HepG2 (cell line): ENCODE results near the gene MAPK8. TPM values are rescaled to one million over a fixed set of nuclear protein-coding genes. Genes with fewer than 3 reads are reported as not detected.

Source experiments
- ATAC-seq: fragments of 200-7000 bp; cut with Tn5 transposase; 3 replicates; pipeline ENCODE4 v1.9.1; 2020; ENCODE audit warnings: mild to moderate bottlenecking, moderate library complexity
- BruUV-seq: library from RNA; stranded (reverse); fragments of 400-500 nt; replicated peaks from 2 replicates; lab custom pipeline; 2021; lab: Mats Ljungman, UMichigan
- CTCF ChIA-PET: fragments of 300-600 bp; formaldehyde crosslinking; extraction: SDS; loops from one replicate; lab custom pipeline; 2021; ENCODE audit warnings: low total read pairs, inconsistent platforms, low intra/inter-chr PET ratio; lab: Yijun Ruan, JAX
- POLR2A ChIA-PET: fragments of 350-600 bp; sonication (Branson Sonifier 250); formaldehyde crosslinking; loops from one replicate; lab custom pipeline; 2020; ENCODE audit warnings: antibody characterized with exemption, inconsistent platforms; lab: Yijun Ruan, JAX
- DNase-seq: peaks from one replicate; pipeline ENCODE4 v3.0.0-alpha.2; 2015; ENCODE audit warnings: low spot score
- FAIRE-seq: peaks from 3 replicates; lab custom pipeline; 2011; peaks lifted over from hg19 to GRCh38; lab: Jason Lieb, UNC
- H2AFZ ChIP-seq: one replicate; pipeline ENCODE4 v1.6.1; 2011; ENCODE audit warnings: low read length, inconsistent platforms
- H3K27ac ChIP-seq: fragments of 300-600 bp; 3 replicates; pipeline ENCODE4 v1.8.0; 2011; ENCODE audit warnings: mixed run types, mild to moderate bottlenecking, mixed read lengths, low read length, inconsistent platforms; ENCODE audit not compliant: insufficient read depth; ENCODE audit errors: extremely low read length
- H3K27me3 ChIP-seq, 2 experiments: fragments of 200-600 bp in 1 of 2; 2 replicates in 1 of 2; 3 replicates in 1 of 2; pipeline versions ENCODE4 v1.6.0 to v1.8.0; 2011; ENCODE audit warnings: low read length in 2 of 2, mild to moderate bottlenecking in 2 of 2, moderate library complexity in 2 of 2, inconsistent platforms in 1 of 2; ENCODE audit not compliant: insufficient read depth in 2 of 2, control insufficient read depth in 1 of 2
- H3K36me3 ChIP-seq, 2 experiments: fragments of 200-600 bp in 1 of 2; replicated peaks in 1 of 2; 2 replicates in 1 of 2; 3 replicates in 1 of 2; pipeline versions ENCODE4 v1.5.1 to v1.8.0; 2011; ENCODE audit warnings: low read length in 2 of 2, inconsistent platforms in 1 of 2; ENCODE audit not compliant: insufficient read depth in 2 of 2, control insufficient read depth in 1 of 2
- H3K4me1 ChIP-seq: 2 replicates; pipeline ENCODE4 v1.5.1; 2012; ENCODE audit warnings: low read length, inconsistent platforms; ENCODE audit not compliant: insufficient read depth
- H3K4me2 ChIP-seq: 2 replicates; pipeline ENCODE4 v1.6.0; 2011; ENCODE audit warnings: low read depth, low read length, inconsistent platforms
- H3K4me3 ChIP-seq, 3 experiments: fragments of 200-600 bp in 1 of 3; sonication (generic), shearing (Covaris generic) in 1 of 3; replicated peaks in 1 of 3; 2 replicates each; pipeline ENCODE4 v1.5.1; 2011 to 2016; ENCODE audit warnings: low read length in 3 of 3, inconsistent platforms in 2 of 3, low read depth in 2 of 3, mild to moderate bottlenecking in 2 of 3, control low read depth in 1 of 3, mixed read lengths in 1 of 3; ENCODE audit not compliant: insufficient read depth in 1 of 3
- H3K79me2 ChIP-seq: one replicate; pipeline ENCODE4 v1.6.1; 2011; ENCODE audit warnings: low read length, inconsistent platforms; ENCODE audit not compliant: insufficient read depth
- H3K9ac ChIP-seq: 2 replicates; pipeline ENCODE4 v1.6.0; 2011; ENCODE audit warnings: mild to moderate bottlenecking, low read depth, low read length, inconsistent platforms; ENCODE audit not compliant: insufficient read depth
- H3K9me3 ChIP-seq: 2 replicates; pipeline ENCODE4 v1.5.1; 2012; ENCODE audit warnings: mild to moderate bottlenecking, low read length
- H4K20me1 ChIP-seq: 2 replicates; pipeline ENCODE4 v1.6.0; 2011; ENCODE audit warnings: inconsistent platforms, mild to moderate bottlenecking, low read length, moderate library complexity; ENCODE audit not compliant: insufficient read depth
- BRD4 ChIP-seq: sonication (generic); formaldehyde crosslinking; IDR thresholded peaks from 2 replicates; pipeline ENCODE4 v1.4.0; 2020; ENCODE audit warnings: missing genetic modification reagents
- GABPB1 ChIP-seq: IDR thresholded peaks from 2 replicates; pipeline ENCODE4 v1.6.1; 2016; ENCODE audit warnings: mild to moderate bottlenecking, missing genetic modification reagents, moderate library complexity, missing compliant biosample characterization
- POGK ChIP-seq: sonication (generic); formaldehyde crosslinking; conservative IDR thresholded peaks from 2 replicates; pipeline ENCODE4 v1.8.0; 2022; ENCODE audit warnings: mild to moderate bottlenecking, moderate library complexity, missing genetic modification reagents
- TSC22D2 ChIP-seq: sonication (generic); formaldehyde crosslinking; IDR thresholded peaks from 2 replicates; pipeline ENCODE4 v1.5.1; 2020; ENCODE audit warnings: missing genetic modification reagents, mild to moderate bottlenecking, borderline replicate concordance
- ZNF382 ChIP-seq: sonication (generic); formaldehyde crosslinking; IDR thresholded peaks from 2 replicates; pipeline ENCODE4 v1.5.0; 2020; ENCODE audit warnings: missing genetic modification reagents, mild to moderate bottlenecking, borderline replicate concordance
- ZSCAN21 ChIP-seq: sonication (generic); formaldehyde crosslinking; IDR thresholded peaks from 2 replicates; pipeline ENCODE4 v1.8.0; 2022; ENCODE audit warnings: mild to moderate bottlenecking, missing genetic modification reagents, moderate library complexity, borderline replicate concordance
- WGBS: methylation state at CpG from one replicate; pipeline ENCODE4 v1.1.6; 2017; ENCODE audit warnings: low lambda C conversion rate; 5-methylcytosine and 5-hydroxymethylcytosine counted together
- in situ Hi-C: cut with HindIII; loops from 2 replicates; pipeline ENCODE4 v1.10.0; 2017; ENCODE audit warnings: low pct_unique_long_range_greater_than_20kb; ENCODE audit not compliant: extremely low pct_ligation_motif_present
- intact Hi-C: fragments of 100-400 bp; cut with micrococcal nuclease; formaldehyde crosslinking; loops from one replicate; pipeline ENCODE4 v1.10.0; 2022; ENCODE audit not compliant: unreplicated experiment
- polyA plus RNA-seq, 8 experiments: library from polyadenylated mRNA; depleted of rRNA in 3 of 8; stranded (reverse) in 7 of 8; unstranded in 1 of 8; fragments of >200 nt; fragmentation: Illumina TruSeq in 4 of 8; extraction: Trizol in 4 of 8; gene quantifications; 2 replicates each; pipeline versions ENCODE4 v1.2.1 to v1.2.3, GENCODE V29; 2011 to 2016; ENCODE audit warnings: low read depth in 4 of 8, missing spikeins in 1 of 8, mixed read lengths in 1 of 8; ENCODE audit not compliant: insufficient read depth in 1 of 8
- total RNA-seq, 5 experiments: library from RNA; depleted of rRNA; stranded (reverse); fragments of >200 nt; fragmentation: Illumina TruSeq; extraction: Trizol; gene quantifications; 2 replicates each; pipeline ENCODE4 v1.2.3, GENCODE V29; 2016; ENCODE audit warnings: low read depth in 1 of 5
- TF ChIP-seq, protein P1 (sequence below): sonication (generic); formaldehyde crosslinking; IDR thresholded peaks from 2 replicates; pipeline ENCODE4 v1.5.0; 2020; ENCODE audit warnings: missing genetic modification reagents
- TF ChIP-seq, protein P2 (sequence below): sonication (generic); formaldehyde crosslinking; IDR thresholded peaks from 2 replicates; pipeline ENCODE4 v1.8.1; 2023; ENCODE audit warnings: mild to moderate bottlenecking, inconsistent platforms, moderate library complexity, missing genetic modification reagents, borderline replicate concordance

Gene MAPK8
- total and polyA plus RNA-seq, 2 of the 13 experiments (the other 11 are each of a cell fraction or from before 2014, with no cell fraction given) = 41.6 to 47.3 TPM

DNA sequence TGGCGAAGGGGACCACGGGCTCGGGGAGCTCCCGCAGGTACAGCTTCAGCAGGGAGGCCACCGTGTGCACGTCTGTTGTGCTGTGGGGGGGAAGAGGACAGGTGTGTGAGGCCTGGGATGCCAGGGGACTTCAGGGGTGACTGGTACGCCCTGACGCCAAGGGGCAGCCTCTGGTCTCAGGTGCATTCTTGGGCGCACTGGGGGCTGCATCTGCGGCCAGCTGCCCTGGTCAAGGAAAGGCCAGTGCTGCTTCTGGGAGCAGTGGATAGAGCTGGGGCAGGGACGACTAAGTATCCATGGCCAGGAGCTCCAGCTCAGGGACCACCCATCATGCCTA, 148.5 kb downstream of the MAPK8 start:
- Histone ChIP-seq H3K4me2 (no peak overlapping the region), H3K4me1 (peaks cover 38% of the 10 kb centered on the region), H3K9ac (no peak overlapping the region), H3K79me2 (no peaks in the 10 kb centered on the region), H2AFZ (no peak overlapping the region), H3K9me3 (no peaks in the 10 kb centered on the region), H3K4me3 (no peak overlapping the region), H3K36me3 (no peaks in the 10 kb centered on the region), H3K27ac (no peak overlapping the region), H3K27me3 (peaks cover 3 to 13% of the 10 kb centered on the region in 2 experiments; a peak in 3 of 5 replicates), H4K20me1 (no peaks in the 10 kb centered on the region)
- TF ChIP-seq, protein P1, sequence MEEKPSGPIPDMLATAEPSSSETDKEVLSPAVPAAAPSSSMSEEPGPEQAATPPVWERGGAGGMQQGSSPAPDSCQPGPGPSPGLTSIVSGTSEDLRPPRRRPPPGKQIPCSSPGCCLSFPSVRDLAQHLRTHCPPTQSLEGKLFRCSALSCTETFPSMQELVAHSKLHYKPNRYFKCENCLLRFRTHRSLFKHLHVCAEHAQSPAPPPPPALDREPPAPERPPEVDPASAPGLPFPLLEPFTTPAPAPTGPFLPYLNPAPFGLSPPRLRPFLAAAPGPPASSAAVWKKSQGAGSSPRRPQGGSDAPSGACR (CRISPR knock-in tag) = no peak
- TF ChIP-seq GABPB1 (CRISPR knock-in tag) = no peak
- TF ChIP-seq ZSCAN21 (CRISPR knock-in tag) = no peak
- TF ChIP-seq, protein P2, sequence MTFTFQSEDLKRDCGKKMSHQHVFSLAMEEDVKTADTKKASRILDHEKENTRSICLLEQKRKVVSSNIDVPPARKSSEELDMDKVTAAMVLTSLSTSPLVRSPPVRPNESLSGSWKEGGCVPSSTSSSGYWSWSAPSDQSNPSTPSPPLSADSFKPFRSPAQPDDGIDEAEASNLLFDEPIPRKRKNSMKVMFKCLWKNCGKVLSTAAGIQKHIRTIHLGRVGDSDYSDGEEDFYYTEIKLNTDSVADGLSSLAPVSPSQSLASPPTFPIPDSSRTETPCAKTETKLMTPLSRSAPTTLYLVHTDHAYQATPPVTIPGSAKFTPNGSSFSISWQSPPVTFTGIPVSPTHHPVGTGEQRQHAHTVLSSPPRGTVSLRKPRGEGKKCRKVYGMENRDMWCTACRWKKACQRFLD (CRISPR knock-in tag) = no peak
- TF ChIP-seq BRD4 (CRISPR knock-in tag) = no peak
- no peak for TF ChIP-seq POGK (CRISPR knock-in tag)
- no peak for TF ChIP-seq ZNF382
- TF ChIP-seq TSC22D2 = no peak
- WGBS = 40% methylated on average over 1 of the region's 11 CpGs
- in situ Hi-C loops (no loop called here), intact Hi-C loops (no loop called here)
- FAIRE-seq (no peak), ATAC-seq (no peak), DNase-seq (no peak)
- POLR2A ChIA-PET = no interaction called here
- CTCF ChIA-PET = no interaction called here
- no TSS peak for BruUV-seq
